Stimulated activated memory B cell treated with anti-CD40 and anti-IgM and Interleukin-4, amounts not matched to agents 10 μg/mL and 1 μg/mL and 100 μg/mL, for 72 hours (primary cell): ENCODE measurements around the gene SLC27A5.
"Not testable (repeated sequence)": the region's sequence is repeated elsewhere in the genome, so short reads cannot be mapped to it uniquely, and the experiment has no call there.

ENCODE experiments used
- ATAC-seq: fragments of 150-1000 bp; cut with Tn5 transposase; 2 replicates; pipeline ENCODE4 v1.10.0; 2021
- H3K27ac Mint-ChIP-seq: one replicate; pipeline ENCODE4 v1.8.0; 2022; ENCODE audit warnings: mild to moderate bottlenecking, mixed read lengths
- H3K27me3 Mint-ChIP-seq: one replicate; pipeline ENCODE4 v1.8.0; 2022; ENCODE audit warnings: mixed read lengths
- H3K36me3 Mint-ChIP-seq: one replicate; pipeline ENCODE4 v1.8.0; 2022; ENCODE audit warnings: mixed read lengths
- H3K4me1 Mint-ChIP-seq: one replicate; pipeline ENCODE4 v1.8.0; 2022; ENCODE audit warnings: mixed read lengths
- H3K4me3 Mint-ChIP-seq: one replicate; pipeline ENCODE4 v1.8.0; 2022; ENCODE audit warnings: mild to moderate bottlenecking, moderate library complexity, mixed read lengths
- H3K9me3 Mint-ChIP-seq: one replicate; pipeline ENCODE4 v1.8.0; 2022; ENCODE audit warnings: mixed read lengths

Gene SLC27A5

DNA sequence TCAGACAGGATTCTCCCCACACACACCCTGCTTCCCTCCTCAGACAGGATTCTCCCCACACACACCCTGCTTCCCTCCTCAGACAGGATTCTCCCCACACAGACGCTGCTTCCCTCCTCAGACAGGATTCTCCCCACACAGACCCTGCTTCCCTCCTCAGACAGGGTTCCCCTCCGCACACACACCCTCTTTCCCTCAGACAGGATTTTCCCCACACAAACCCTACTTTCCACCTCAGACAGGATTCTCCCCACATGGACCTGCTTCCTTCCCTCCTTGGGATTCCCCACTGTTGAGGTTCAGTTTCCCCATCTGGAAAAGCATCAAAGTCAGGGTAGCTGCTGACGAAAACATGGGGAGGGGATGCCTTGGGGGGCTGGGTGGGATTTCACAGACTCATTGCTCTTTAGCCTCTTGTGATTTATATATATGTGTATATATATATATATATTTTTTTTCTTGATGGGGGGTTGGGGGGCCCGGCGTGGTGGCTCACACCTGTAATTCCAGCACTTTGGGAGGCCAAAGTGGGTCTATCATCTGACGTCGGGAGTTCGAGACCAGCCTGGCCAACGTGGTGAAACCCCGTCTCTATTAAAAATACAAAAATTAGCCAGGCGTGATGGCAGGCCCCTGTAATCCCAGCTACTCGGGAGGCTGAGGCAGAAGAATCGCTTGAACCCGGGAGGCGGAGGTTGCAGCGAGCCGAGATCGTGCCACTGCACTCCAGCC is 31.0 kb upstream of the SLC27A5 start:
- H3K27ac Mint-ChIP-seq = peak overlapping the region; percentile 26
- H3K4me3 Mint-ChIP-seq = not testable (repeated sequence)

DNA sequence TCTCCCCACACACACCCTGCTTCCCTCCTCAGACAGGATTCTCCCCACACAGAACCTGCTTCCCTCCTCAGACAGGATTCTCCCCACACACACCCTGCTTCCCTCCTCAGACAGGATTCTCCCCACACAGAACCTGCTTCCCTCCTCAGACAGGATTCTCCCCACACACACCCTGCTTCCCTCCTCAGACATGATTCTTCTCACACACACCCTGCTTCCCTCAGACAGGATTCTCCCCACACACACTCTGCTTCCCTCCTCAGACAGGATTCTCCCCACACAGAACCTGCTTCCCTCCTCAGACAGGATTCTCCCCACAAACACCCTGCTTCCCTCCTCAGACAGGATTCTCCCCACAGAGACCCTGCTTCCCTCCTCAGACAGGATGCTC is 27.4 kb upstream of the SLC27A5 start:
- H3K36me3 Mint-ChIP-seq, H3K9me3 Mint-ChIP-seq, ATAC-seq: not testable (repeated sequence)
- H3K27me3 Mint-ChIP-seq = peaks cover 72% of the 10 kb centered on the region
- peak overlapping the region; percentile 25 for H3K27ac Mint-ChIP-seq
- peaks cover 23% of the 10 kb centered on the region for H3K4me1 Mint-ChIP-seq
- H3K4me3 Mint-ChIP-seq = peak overlapping the region; percentile 12

More for the DNA sequence above, 31.0 kb upstream of the SLC27A5 start:
- H3K9me3 Mint-ChIP-seq, ATAC-seq: not testable (repeated sequence)
- Mint-ChIP-seq H3K4me1 (peaks cover 52% of the 10 kb centered on the region), H3K36me3 (peaks cover 23% of the 10 kb centered on the region), H3K27me3 (peaks cover 49% of the 10 kb centered on the region)

DNA sequence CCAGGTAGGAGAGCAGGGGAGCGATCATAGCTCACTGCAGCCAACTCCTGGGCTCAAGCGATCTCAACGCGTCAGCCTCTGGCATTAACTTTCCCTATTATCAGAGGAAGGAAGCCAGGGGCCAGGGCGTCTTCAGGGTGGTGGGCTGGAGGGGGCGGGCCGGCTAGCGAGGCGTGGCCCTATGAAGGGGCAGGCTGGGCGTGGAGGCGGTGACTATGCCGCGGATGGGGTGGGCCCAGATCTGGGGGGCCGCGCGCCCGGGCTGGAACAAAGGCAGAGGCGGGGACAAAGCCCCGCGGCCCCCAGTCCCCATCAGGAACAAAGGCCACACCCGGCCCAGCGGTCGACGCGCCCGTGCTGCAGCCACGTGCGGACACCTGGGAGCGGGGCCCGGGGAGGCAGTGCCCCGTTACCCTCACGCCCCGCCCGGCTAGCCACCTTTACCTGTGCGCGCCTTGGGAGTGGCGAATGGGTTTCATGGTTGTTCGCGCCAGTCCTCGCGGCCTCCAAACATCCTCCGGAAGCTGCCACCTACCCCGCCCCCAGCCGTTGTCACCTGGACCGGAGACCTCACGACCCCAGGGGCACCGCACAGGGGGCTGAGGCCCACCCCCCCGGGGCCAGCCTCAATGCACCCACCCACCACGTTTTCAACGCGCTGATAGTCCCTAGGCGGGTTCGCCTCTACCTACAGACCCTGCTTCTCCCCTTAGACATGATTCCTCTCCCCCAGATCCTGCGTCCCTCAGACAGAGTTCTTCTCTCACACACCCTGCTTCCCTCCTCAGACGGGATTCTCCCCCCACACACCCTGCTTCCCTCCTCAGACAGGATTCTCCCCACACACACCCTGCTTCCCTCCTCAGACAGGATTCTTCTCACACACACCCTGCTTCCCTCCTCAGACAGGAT is 26.7 kb upstream of the SLC27A5 start:
- Mint-ChIP-seq H3K27me3 (peaks cover 65% of the 10 kb centered on the region), H3K4me1 (peaks cover 16% of the 10 kb centered on the region), H3K9me3 (no peaks in the 10 kb centered on the region), H3K4me3 (peak overlapping the region; percentile 74), H3K27ac (peak overlapping the region; percentile 25), H3K36me3 (no peaks in the 10 kb centered on the region)
- peak; percentile 65 for ATAC-seq

DNA sequence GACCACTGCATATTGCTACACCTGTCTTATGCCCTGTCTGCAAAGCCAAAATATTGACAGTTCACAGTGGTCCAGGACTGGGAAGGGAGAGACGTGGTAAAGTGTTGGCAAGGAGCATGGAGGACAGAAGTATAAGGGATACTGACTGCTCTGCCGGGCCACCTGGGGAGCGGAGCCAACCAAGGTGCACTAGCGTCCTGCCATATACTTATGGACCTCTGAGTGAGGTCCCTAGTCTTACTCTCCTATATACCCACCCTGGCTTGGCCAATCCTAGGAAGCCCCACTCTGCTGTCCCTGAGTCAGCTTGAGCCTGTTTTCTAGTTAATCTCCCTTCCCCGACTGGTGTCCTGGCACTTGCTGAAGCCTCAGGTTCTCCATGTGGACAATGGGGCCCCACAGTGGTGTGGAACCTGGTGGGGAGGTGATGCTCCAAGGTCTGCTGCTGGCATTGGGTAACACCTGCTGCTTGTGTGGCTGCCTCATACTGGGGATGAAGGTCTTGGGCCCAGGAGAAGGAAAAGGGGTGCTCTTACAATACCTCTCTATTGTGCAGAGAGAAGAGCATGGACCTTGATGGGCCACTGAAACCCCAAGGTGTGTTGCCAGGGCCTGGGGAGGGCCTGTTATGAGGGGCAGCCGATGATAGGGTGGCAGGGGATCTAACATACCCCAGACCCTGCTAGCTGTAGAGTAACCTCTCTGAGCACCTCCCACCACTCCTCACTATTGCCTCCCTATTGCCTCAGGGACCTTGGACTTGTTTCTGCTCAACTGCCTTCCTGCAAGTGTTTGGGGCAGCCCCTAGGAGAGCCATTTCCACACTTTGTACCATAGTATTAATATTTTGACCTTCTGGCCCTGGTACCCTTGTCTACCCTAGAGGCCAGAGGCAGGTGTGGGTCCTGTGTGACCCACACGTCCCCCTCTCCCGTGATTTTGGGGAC is 25.3 kb upstream of the SLC27A5 start:
- Mint-ChIP-seq H3K4me3 (no peak overlapping the region), H3K9me3 (no peaks in the 10 kb centered on the region), H3K4me1 (peaks cover 14% of the 10 kb centered on the region), H3K27me3 (peaks cover 52% of the 10 kb centered on the region), H3K36me3 (no peaks in the 10 kb centered on the region), H3K27ac (no peak overlapping the region)
- ATAC-seq = no peak

DNA sequence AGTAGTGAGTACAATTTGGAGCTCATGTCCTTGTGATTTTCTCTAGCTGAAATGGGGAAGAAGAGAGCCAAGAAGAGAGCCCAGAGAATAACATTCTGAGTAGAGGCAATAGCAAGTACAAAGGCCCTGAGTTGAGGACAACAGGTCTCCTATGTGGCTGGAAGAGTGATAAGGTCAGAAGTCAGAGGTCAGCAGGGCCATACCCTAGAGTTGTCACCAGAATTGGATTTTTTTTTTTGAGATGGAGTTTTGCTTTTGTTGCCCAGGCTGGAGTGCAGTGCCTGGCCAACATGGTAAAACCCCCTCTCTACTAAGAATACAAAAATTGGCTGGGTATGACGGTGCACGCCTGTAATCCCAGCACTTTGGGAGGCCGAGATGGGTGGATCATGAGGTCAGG is 24.1 kb upstream of the SLC27A5 start:
- H3K27ac Mint-ChIP-seq = no peak overlapping the region
- H3K9me3 Mint-ChIP-seq = no peaks in the 10 kb centered on the region
- H3K4me3 Mint-ChIP-seq = no peak overlapping the region
- ATAC-seq = no peak
- H3K36me3 Mint-ChIP-seq = no peaks in the 10 kb centered on the region
- peaks cover 50% of the 10 kb centered on the region for H3K27me3 Mint-ChIP-seq
- peaks cover 27% of the 10 kb centered on the region for H3K4me1 Mint-ChIP-seq

DNA sequence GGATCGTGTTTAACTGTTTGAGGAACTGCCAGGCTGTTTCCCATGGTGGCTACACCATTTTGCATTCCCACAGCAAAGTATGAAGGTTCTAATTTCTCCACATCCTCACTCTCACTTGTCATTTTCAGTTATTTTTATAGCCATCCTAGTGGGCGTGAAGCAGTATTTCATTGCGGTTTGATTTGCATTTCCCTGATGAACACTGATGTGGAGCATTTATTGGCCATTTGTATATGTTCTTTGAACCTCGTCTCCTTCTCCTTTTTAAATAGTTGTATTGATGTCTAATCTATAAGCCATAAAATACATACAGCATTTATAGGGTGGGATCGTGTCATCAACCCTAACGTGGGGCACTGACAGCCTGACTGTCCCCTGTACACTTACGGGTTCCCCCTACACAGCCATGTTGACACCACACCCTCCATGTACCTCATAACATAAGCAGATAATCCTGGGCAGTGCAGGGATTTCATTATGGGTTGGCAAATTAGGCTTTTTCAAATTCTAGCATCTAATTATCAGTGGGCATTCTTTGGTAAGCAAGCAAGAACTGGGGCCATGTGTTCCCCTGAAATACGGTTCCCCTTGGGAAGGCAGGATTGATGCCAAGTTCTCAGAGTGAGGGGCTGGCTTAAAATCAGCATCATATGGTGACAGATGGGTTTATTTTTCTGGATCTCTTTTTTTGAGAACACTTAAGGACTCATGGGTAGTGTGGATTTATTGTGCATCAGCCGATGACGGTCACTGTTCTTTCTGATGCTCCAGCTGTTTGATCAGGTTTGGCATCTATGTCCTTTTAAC is 19.4 kb upstream of the SLC27A5 start:
- Mint-ChIP-seq H3K27me3 (peaks cover 8% of the 10 kb centered on the region), H3K27ac (no peak overlapping the region), H3K36me3 (no peaks in the 10 kb centered on the region), H3K4me1 (peaks cover 14% of the 10 kb centered on the region), H3K4me3 (no peak overlapping the region), H3K9me3 (no peaks in the 10 kb centered on the region)
- no peak for ATAC-seq

DNA sequence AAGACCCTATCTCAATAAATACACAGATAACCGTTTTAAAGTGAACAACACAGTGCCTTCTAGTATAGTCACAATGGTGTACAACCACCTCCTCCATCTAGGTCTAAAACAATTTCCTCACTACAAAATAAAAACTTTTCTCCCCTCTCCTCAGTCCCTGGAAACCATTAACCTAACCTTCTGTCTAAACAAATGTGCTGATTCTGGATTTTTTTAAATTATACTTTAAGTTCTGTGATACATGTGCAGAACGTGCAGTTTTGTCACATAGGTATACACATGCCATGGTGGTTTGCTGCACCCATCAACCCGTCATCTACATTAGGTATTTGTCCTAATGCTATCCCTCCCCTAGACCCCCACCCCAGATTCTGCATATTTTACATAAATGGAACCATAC is 17.6 kb upstream of the SLC27A5 start:
- H3K9me3 Mint-ChIP-seq = no peaks in the 10 kb centered on the region
- peaks cover 14% of the 10 kb centered on the region for H3K4me1 Mint-ChIP-seq
- H3K36me3 Mint-ChIP-seq = no peaks in the 10 kb centered on the region
- no peak overlapping the region for H3K27ac Mint-ChIP-seq
- no peak for ATAC-seq
- no peaks in the 10 kb centered on the region for H3K27me3 Mint-ChIP-seq
- H3K4me3 Mint-ChIP-seq = no peak overlapping the region

DNA sequence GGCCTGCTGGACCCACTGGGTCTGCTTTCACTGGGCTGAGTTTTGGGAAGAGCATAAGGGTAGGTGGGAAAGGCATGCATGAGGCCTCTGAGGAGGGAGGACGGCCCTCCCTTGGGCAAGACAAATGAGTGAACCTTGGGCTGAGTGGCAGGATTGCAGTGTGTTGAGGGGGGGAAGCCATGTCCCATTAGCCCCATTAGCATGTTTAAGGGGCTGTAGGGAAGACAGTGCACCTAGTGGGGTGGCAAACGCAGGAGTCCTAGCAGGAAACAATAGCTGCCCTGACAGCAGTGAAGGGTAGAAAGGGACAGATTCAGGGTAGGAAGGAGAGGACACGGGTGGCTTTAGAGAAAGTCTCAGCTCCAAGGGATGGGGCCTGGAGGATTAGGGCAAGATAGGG is 10.9 kb upstream of the SLC27A5 start:
- no peaks in the 10 kb centered on the region for H3K27me3 Mint-ChIP-seq
- H3K27ac Mint-ChIP-seq = no peak overlapping the region
- no peak overlapping the region for H3K4me3 Mint-ChIP-seq
- H3K4me1 Mint-ChIP-seq = peaks cover 30% of the 10 kb centered on the region
- H3K9me3 Mint-ChIP-seq = no peaks in the 10 kb centered on the region
- ATAC-seq = no peak
- peaks cover 6% of the 10 kb centered on the region for H3K36me3 Mint-ChIP-seq

DNA sequence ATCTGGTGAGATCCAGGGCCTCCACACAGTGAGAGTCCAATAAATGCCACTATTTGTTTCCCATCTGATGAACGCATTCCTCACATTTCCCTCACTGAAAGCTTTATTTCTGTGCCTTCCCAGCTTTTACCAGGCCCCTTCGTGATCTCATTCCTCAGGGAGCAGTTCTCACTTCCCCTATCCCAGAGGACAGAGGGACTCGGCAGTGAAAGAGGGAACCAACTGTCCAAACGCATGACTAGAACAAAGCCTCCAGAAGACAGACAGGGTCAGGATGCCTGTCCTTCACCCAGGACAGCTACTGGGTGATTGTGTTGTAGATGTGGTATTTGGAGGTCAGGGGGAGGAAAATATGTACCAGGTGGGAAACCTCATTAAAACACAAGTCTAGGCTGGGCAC is 9.9 kb upstream of the SLC27A5 start:
- Mint-ChIP-seq H3K9me3 (no peaks in the 10 kb centered on the region), H3K4me1 (peaks cover 34% of the 10 kb centered on the region), H3K27me3 (no peaks in the 10 kb centered on the region), H3K36me3 (peaks cover 12% of the 10 kb centered on the region), H3K27ac (no peak overlapping the region), H3K4me3 (no peak overlapping the region)
- ATAC-seq = no peak

DNA sequence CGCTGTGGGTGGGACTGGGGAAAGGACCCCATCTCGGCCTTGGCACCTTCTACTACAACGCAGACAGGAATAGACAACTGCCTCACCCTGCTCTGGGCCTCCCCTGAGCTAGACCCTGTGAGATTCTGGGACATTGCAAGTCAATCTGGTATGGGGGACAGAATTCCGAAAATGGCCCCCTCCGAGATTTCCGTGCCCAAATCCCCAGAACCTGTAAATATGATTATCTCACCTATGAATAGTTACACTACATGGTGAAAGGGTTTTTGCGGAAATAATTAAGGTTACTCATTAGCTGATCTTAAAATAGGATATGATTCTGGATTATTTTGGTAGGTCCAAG is 8.4 kb upstream of the SLC27A5 start:
- Mint-ChIP-seq H3K9me3 (no peaks in the 10 kb centered on the region), H3K4me1 (peaks cover 44% of the 10 kb centered on the region), H3K27me3 (no peaks in the 10 kb centered on the region), H3K27ac (peak overlapping the region; percentile 98), H3K36me3 (peaks cover 22% of the 10 kb centered on the region), H3K4me3 (peak overlapping the region; percentile 94)
- ATAC-seq = no peak

DNA sequence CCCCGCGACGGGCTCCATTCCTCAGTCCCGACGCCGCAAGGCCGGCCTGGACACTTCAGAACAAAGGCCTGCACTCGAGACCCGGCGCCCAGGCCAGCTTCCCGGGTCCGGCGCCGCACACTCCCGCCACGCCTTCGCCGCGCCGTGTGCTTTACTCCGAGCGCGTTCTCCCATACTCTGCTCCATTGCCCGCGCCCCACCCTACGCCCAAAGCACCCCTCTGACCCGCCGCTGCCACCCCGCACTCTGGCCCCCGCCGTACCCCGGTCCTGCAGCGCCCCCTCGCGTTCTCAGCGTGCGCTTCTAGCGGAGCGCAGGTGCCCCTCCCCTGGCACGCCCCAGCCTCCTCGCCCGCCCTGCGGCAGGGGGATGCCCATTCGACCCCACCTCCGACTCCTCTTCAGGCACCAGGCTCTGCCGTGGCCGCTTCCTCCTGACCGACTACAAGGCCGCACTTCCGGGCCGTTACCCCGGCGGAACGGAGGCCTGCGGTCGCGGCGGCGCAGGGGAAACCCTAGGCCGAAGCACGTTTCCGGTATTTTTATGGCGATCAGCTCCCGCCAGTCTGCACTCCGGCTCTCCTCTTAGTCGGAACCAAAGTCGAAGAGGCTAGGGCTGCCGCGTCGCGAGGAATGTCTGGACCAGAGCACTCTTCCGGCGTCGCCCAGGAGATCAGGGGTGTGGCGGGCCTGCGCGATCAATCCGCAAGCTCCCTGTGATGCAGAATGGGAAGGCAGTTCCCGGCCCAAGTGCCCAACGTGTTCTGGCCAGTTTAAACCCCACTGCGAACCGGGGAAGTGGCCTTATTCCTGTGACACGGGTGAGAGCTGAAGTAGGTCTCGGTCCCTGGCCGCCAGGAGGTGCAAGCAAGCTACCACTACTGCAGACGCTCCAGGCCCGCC is 7.8 kb upstream of the SLC27A5 start, which contains the start of gene ZBTB45:
Gene ZBTB45, minus strand, starts transcription at position 456 of the 902 bp plus-strand sequence. CDS start 2,137 bp downstream, outside the sequence.
- peaks cover 24% of the 10 kb centered on the region for H3K36me3 Mint-ChIP-seq
- peaks cover 50% of the 10 kb centered on the region for H3K4me1 Mint-ChIP-seq
- H3K4me3 Mint-ChIP-seq = peak within 1 kb of the TSS; percentile 94
- H3K27me3 Mint-ChIP-seq = no peaks in the 10 kb centered on the region
- no peaks in the 10 kb centered on the region for H3K9me3 Mint-ChIP-seq
- ATAC-seq = peak; percentile 94
- peak within 1 kb of the TSS; percentile 98 for H3K27ac Mint-ChIP-seq

DNA sequence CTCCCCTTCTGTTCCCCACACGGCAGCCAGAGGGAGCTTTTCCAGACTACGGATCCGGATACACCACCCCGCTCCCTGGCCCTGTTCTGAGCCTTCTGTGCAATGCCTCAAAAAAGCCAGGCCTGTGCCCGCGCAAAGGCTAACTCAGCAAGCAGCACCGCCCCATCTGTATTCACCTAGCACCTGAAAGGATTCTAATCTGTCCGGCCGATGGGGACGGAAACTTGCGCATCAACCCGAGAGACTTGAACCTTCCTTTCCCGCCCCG is 7.2 kb upstream of the SLC27A5 start:
- Mint-ChIP-seq H3K9me3 (no peaks in the 10 kb centered on the region), H3K4me3 (peak overlapping the region; percentile 94), H3K27ac (peak overlapping the region; percentile 98), H3K27me3 (no peaks in the 10 kb centered on the region), H3K36me3 (peaks cover 24% of the 10 kb centered on the region), H3K4me1 (peaks cover 56% of the 10 kb centered on the region)
- peak; percentile 2 for ATAC-seq

DNA sequence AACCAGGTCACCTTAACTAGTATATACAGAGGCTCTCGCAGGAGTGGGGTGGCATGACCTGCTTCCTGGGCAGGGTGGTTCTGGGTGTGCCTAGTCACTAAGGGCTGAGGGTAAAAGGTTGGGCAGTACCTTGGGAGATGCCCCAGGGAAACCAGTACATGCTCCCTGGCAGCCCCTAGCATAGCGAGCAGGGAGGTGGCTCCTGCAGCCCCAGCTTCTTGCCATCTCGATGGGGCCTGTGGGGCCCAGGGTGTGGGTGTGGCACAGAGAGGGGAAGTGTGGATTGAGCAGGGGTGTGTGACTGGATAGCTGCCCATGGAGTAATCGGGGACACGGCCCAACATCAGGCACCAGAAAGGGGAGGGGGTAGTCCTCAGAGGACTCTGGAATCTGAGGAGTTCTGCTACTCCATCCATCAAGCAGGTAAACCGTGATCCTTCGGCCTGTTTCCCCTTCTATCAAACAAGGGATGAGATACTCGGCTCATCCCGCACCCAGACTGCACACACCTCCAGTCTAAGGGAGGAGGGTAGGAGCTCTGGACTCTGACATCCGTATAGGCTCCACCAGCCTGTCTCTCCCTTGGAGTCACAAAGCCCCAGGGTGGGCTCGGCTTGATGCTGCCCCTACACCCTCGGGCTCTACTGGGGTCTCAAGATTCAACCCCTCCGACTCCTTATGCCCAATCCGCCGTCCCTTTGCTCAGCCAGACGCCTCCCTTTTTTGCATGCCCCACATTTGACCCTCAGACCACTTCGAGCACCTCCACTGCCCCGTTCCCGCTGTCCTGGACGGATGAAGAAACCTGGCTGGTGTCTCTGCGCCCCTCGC is 6.7 kb upstream of the SLC27A5 start:
- H3K36me3 Mint-ChIP-seq = peaks cover 24% of the 10 kb centered on the region
- no peaks in the 10 kb centered on the region for H3K27me3 Mint-ChIP-seq
- peaks cover 62% of the 10 kb centered on the region for H3K4me1 Mint-ChIP-seq
- H3K9me3 Mint-ChIP-seq = no peaks in the 10 kb centered on the region
- peak overlapping the region; percentile 98 for H3K27ac Mint-ChIP-seq
- H3K4me3 Mint-ChIP-seq = peak overlapping the region; percentile 94
- no peak for ATAC-seq
